ENCODE measurements around the gene GFM1.

Gene GFM1

GRCh38 chr3:158713094-158713499, 68.8 kb downstream of the GFM1 start:
- Histone ChIP-seq H3K4me3 (replicated peaks; ENCODE audit: insufficient read depth, low read length) (no peak overlapping the region), H3K27me3 (ENCODE audit: insufficient read depth, poor library complexity, severe bottlenecking) (no peaks in the 10 kb centered on the region), H3K27ac (replicated peaks) (peak overlapping the region; percentile 23)
- DNase-seq (ENCODE audit: low read depth in 1 of 2, low spot score in 1 of 2) = peak in 1 of 2 experiments; percentile 38
- TF ChIP-seq, protein P1, sequence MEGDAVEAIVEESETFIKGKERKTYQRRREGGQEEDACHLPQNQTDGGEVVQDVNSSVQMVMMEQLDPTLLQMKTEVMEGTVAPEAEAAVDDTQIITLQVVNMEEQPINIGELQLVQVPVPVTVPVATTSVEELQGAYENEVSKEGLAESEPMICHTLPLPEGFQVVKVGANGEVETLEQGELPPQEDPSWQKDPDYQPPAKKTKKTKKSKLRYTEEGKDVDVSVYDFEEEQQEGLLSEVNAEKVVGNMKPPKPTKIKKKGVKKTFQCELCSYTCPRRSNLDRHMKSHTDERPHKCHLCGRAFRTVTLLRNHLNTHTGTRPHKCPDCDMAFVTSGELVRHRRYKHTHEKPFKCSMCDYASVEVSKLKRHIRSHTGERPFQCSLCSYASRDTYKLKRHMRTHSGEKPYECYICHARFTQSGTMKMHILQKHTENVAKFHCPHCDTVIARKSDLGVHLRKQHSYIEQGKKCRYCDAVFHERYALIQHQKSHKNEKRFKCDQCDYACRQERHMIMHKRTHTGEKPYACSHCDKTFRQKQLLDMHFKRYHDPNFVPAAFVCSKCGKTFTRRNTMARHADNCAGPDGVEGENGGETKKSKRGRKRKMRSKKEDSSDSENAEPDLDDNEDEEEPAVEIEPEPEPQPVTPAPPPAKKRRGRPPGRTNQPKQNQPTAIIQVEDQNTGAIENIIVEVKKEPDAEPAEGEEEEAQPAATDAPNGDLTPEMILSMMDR (IDR thresholded peaks at IDR 0.05; ENCODE audit: insufficient read depth, low read length) = no peak
- TF ChIP-seq POLR2AphosphoS5 (IDR thresholded peaks at IDR 0.05; ENCODE audit: low read depth) (no peak), GABPA (IDR thresholded peaks at IDR 0.05; ENCODE audit: low read depth) (no peak), REST (IDR thresholded peaks at IDR 0.05; ENCODE audit: insufficient replicate concordance, low read depth) (no peak), SPI1 (IDR thresholded peaks at IDR 0.05; ENCODE audit: borderline replicate concordance, low read depth) (no peak)

DNA sequence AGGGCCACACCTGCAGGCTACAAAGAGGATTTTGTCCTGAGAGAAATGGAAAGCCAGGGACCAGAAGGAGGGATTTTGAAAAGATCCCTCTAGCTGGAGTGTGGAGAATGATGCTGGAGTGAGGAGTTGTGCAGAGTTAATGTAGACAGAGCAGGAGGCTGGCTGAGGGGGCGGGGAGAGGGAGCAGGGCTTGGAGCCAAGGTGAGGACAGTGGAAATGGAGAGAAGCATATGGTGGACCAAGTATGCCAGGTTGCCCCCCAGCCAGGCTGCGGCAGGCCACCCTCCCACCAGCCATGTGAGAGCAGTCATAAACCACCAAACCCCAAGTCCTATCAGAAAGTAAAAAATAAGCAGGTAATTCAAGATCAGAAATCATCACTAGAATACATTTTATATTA, 73.2 kb downstream of the GFM1 start:
- TF ChIP-seq, protein P1 (IDR thresholded peaks at IDR 0.05; ENCODE audit: insufficient read depth, low read length) = no peak
- no peak for TF ChIP-seq SPI1 (IDR thresholded peaks at IDR 0.05; ENCODE audit: borderline replicate concordance, low read depth)
- TF ChIP-seq GABPA (IDR thresholded peaks at IDR 0.05; ENCODE audit: low read depth) = no peak
- TF ChIP-seq REST (IDR thresholded peaks at IDR 0.05; ENCODE audit: insufficient replicate concordance, low read depth) = no peak
- no peak for TF ChIP-seq POLR2AphosphoS5 (IDR thresholded peaks at IDR 0.05; ENCODE audit: low read depth)
- Histone ChIP-seq H3K27me3 (ENCODE audit: insufficient read depth, poor library complexity, severe bottlenecking) (no peaks in the 10 kb centered on the region), H3K27ac (replicated peaks) (no peak overlapping the region), H3K4me3 (replicated peaks; ENCODE audit: insufficient read depth, low read length) (no peak overlapping the region)
- DNase-seq (ENCODE audit: low read depth in 1 of 2, low spot score in 1 of 2) = no peak

GRCh38 chr3:158718490-158719170, 74.3 kb downstream of the GFM1 start:
- Histone ChIP-seq H3K27me3 (ENCODE audit: insufficient read depth, poor library complexity, severe bottlenecking) (no peaks in the 10 kb centered on the region), H3K4me3 (replicated peaks; ENCODE audit: insufficient read depth, low read length) (no peak overlapping the region), H3K27ac (replicated peaks) (no peak overlapping the region)
- TF ChIP-seq SPI1 (IDR thresholded peaks at IDR 0.05; ENCODE audit: borderline replicate concordance, low read depth) (no peak), POLR2AphosphoS5 (IDR thresholded peaks at IDR 0.05; ENCODE audit: low read depth) (no peak), REST (IDR thresholded peaks at IDR 0.05; ENCODE audit: insufficient replicate concordance, low read depth) (no peak), GABPA (IDR thresholded peaks at IDR 0.05; ENCODE audit: low read depth) (no peak)
- DNase-seq (ENCODE audit: low read depth in 1 of 2, low spot score in 1 of 2) = no peak

Data from HL-60 (cell line).